H1 (cell line): ENCODE results near the gene PHC2. TPM values are rescaled to one million over a fixed set of nuclear protein-coding genes. Genes with fewer than 3 reads are reported as not detected.

Experiments
- POU5F1 ChIP-seq: IDR thresholded peaks from 2 replicates; pipeline ENCODE4 v1.6.1; 2011; ENCODE audit warnings: low read depth, mild to moderate bottlenecking, low read length, moderate library complexity
- SIN3A ChIP-seq, 2 experiments: IDR thresholded peaks in 1 of 2; conservative IDR thresholded peaks in 1 of 2; 2 replicates each; pipeline ENCODE4 v1.6.1; 2011 to 2012; ENCODE audit warnings: low read length in 2 of 2, improper control_type of control experiment in 1 of 2, low read depth in 1 of 2, mild to moderate bottlenecking in 1 of 2
- polyA plus RNA-seq, 7 experiments: library from polyadenylated mRNA; depleted of rRNA in 3 of 7; stranded (reverse) in 5 of 7; unstranded in 2 of 7; fragments of >200 nt in 5 of 7; fragments of 200-250 nt in 2 of 7; gene quantifications; 1 replicate in 5 of 7; 2 replicates in 1 of 7; 4 replicates in 1 of 7; pipeline versions ENCODE4 v1.2.1 to v1.2.3, GENCODE V29; 2011 to 2013; ENCODE audit warnings: missing spikeins in 2 of 7, mixed read lengths in 2 of 7
- total RNA-seq: library from RNA; stranded (reverse); fragmentation: NEBNext Ultra II Directional; extraction: Animal tissue kit (Norgen Biotek cat#: 25700); gene quantifications from 2 replicates; pipeline ENCODE4 v1.2.1, GENCODE V29; 2021

PHC2 gene
- total and polyA plus RNA-seq, 2 of the 8 experiments (the other 6 are each of a cell fraction or from before 2014, with no cell fraction given): 5.6 to 14.2 TPM

GRCh38 chr1:33400153-33400911 lies 30.6 kb downstream of the PHC2 start (continued):
- TF ChIP-seq POU5F1: no peak
- no peak for TF ChIP-seq SIN3A (conservative IDR thresholded peaks at IDR 0.05 in 1 of 2, IDR thresholded peaks at IDR 0.05 in 1 of 2; ENCODE audit: low read depth in 1 of 2, low read length in 2 of 2)
